ENCODE data around the gene SUCO.
A peak's percentile ranks its signal among the peaks of the same experiment; 100 is the strongest.

The SUCO gene, protein sequence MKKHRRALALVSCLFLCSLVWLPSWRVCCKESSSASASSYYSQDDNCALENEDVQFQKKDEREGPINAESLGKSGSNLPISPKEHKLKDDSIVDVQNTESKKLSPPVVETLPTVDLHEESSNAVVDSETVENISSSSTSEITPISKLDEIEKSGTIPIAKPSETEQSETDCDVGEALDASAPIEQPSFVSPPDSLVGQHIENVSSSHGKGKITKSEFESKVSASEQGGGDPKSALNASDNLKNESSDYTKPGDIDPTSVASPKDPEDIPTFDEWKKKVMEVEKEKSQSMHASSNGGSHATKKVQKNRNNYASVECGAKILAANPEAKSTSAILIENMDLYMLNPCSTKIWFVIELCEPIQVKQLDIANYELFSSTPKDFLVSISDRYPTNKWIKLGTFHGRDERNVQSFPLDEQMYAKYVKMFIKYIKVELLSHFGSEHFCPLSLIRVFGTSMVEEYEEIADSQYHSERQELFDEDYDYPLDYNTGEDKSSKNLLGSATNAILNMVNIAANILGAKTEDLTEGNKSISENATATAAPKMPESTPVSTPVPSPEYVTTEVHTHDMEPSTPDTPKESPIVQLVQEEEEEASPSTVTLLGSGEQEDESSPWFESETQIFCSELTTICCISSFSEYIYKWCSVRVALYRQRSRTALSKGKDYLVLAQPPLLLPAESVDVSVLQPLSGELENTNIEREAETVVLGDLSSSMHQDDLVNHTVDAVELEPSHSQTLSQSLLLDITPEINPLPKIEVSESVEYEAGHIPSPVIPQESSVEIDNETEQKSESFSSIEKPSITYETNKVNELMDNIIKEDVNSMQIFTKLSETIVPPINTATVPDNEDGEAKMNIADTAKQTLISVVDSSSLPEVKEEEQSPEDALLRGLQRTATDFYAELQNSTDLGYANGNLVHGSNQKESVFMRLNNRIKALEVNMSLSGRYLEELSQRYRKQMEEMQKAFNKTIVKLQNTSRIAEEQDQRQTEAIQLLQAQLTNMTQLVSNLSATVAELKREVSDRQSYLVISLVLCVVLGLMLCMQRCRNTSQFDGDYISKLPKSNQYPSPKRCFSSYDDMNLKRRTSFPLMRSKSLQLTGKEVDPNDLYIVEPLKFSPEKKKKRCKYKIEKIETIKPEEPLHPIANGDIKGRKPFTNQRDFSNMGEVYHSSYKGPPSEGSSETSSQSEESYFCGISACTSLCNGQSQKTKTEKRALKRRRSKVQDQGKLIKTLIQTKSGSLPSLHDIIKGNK (N-terminal part only)

DNA sequence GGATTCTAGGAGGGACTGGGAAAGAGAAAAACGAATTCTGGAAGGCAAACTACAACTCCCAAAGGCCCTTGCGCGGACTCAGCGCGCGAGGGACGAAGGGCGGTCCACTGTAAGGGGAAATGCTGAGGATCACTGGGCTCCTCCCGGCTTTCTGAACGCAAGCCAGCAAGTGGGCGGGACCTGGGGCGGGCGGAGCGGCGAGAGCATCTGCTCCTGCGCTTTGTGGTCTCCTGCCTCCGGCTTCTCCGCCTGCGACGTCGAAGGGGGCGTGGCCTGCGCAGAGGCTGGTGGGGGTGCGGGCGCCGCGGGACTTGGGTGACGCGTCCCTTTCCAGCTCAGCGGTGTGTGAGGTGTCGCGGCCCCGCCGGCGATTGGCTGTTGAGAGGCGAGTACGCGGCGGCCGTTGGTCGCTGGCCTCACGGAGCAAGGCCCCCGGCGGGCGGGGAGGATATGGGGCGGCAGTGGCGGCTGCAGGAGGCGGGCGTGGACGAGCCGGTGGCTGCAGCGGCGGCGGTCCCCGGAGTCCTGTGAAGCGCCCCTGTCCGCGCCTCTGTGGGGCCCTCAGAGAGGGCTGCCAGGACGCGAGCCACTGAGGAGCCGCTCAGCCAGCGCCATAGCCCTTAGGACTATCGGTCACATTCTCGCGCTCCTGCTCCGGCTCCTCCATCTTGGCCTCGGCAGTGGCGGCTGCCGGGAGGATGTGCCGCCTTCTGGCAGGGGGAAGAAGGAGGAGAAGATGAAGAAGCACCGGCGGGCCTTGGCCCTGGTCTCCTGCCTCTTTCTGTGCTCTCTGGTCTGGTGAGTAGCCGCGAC is at the start of gene SUCO:
Gene SUCO, plus strand, starts transcription at position 451 of the 813 bp plus-strand sequence. Its CDS starts 286 bp downstream, at position 737.
- peak within 1 kb of the TSS; percentile 97 for H3K4me3 ChIP-seq (ENCODE audit: control insufficient read depth, low read depth, low read length)
- peak; percentile 98 for DNase-seq (ENCODE audit: low read depth)
- TF ChIP-seq CTCF (conservative IDR thresholded peaks at IDR 0.05; ENCODE audit: control insufficient read depth, insufficient read depth, low read depth, low read length): no peak

DNA sequence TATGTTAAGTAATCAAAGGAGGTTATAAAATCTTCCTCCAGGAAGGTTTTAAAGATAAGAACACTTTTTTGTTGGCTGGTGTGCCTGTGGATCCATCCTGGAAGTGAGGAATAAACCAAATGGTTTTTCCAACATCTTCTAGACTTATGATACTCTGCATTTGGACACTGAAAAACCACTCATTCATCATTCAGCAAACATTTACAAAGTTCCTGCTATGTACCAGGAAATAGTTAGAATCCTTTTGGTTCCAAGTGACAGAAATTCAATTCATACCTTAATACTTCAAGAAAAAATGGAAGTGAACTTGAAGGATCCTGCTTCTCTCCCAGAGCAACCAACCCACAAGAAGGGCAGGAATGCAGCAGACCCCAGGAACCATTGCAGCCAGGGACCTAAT is 49.5 kb upstream of the SUCO start:
- no peak for TF ChIP-seq CTCF (conservative IDR thresholded peaks at IDR 0.05; ENCODE audit: control insufficient read depth, insufficient read depth, low read depth, low read length)
- no peak for DNase-seq (ENCODE audit: low read depth)
- H3K4me3 ChIP-seq (ENCODE audit: control insufficient read depth, low read depth, low read length): no peak overlapping the region

DNA sequence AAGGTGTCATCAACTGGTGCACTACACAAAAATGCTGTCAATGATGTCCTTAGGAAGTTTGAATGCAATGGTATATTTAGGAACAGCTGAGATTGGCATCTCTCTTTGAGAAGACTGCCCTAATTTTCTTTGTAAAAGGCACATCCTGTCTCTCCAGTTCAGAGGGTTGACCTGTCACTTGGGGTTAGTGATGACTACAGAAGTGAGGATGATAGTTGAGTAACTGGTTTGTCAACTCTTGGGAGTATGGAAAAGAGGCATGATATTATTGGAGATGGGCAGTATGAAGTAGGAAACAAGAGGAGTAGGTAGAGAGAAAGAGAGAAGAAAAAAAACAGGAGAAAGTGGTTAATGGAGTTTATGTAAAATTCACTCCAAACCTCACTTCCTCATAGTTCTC is 48.7 kb upstream of the SUCO start:
- H3K4me3 ChIP-seq (ENCODE audit: control insufficient read depth, low read depth, low read length): no peak overlapping the region
- no peak for DNase-seq (ENCODE audit: low read depth)
- TF ChIP-seq CTCF (conservative IDR thresholded peaks at IDR 0.05; ENCODE audit: control insufficient read depth, insufficient read depth, low read depth, low read length): no peak

DNA sequence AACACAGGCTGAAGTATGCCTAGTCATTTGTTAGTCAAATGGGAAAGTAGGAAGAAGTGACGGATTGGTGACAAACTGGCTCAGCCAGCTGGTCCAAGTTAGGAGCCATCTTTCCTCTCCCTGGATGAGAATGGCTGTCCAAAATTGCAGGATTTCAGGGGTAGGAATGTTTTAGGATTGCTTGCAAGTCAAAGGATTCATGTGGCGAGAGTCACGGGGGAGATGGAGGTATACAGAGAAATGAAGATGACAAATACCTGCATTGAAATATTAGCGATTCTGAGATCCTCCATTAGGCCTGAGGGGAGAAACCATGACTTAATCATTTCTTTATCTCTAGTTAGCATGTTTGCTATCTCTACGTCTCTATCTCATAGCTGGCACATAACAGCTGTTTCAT is 47.3 kb upstream of the SUCO start:
- no peak overlapping the region for H3K4me3 ChIP-seq (ENCODE audit: control insufficient read depth, low read depth, low read length)
- DNase-seq (ENCODE audit: low read depth): no peak
- no peak for TF ChIP-seq CTCF (conservative IDR thresholded peaks at IDR 0.05; ENCODE audit: control insufficient read depth, insufficient read depth, low read depth, low read length)

DNA sequence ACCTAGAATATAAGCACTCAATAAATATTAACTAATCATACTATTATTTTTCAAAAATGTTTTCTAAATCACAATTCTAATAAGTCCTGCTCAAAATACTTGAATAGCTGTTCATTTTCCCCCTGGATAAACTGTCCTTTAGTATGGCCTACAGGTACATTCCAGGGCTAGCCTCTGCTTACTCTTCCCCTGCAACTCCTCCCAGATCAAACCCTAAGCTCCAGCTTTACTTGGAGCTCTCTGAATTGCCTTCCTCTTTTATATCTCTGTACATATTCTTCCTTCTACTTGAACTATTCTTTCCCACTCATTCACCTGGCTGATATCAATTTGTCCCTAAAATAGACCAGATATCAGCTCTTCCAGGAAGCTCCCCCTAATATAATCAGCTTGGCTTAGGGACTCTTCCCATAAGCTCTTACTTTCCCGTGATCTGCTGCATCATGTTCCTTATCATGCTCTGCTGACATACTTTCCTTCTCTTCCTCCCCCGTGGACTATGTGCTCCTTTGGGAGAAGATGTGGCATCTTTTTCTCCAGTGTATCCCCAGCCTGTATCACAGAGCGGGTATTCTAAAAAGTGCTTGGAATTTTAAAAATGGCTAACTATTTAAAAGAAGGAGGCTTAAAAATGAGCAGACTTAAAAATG is 46.0 kb upstream of the SUCO start:
- DNase-seq (ENCODE audit: low read depth): no peak
- H3K4me3 ChIP-seq (ENCODE audit: control insufficient read depth, low read depth, low read length): no peak overlapping the region
- no peak for TF ChIP-seq CTCF (conservative IDR thresholded peaks at IDR 0.05; ENCODE audit: control insufficient read depth, insufficient read depth, low read depth, low read length)

Measured in fibroblast of mammary gland (primary cell).